ENCODE data around the gene SUMO3.
A peak's percentile ranks its signal among the peaks of the same experiment; 100 is the strongest.

SUMO3 gene

GRCh38 chr21:44758781-44759627 is 58.9 kb downstream of the SUMO3 start:
- no peak for DNase-seq

GRCh38 chr21:44758141-44758561 is 59.7 kb downstream of the SUMO3 start:
- peak; percentile 4 for DNase-seq

GRCh38 chr21:44757731-44758130 is 60.1 kb downstream of the SUMO3 start:
- no peak for DNase-seq

GRCh38 chr21:44756423-44757185 is 61.3 kb downstream of the SUMO3 start:
- no peak for DNase-seq

Data from activated T-cell treated with anti-CD3 and anti-CD28 coated beads, Interleukin-2, amount 50 U/mL, for 1 hour (primary cell).